ENCODE data around the gene CCDC116.
"Not testable (repeated sequence)": the region's sequence is repeated elsewhere in the genome, so short reads cannot be mapped to it uniquely, and the experiment has no call there.

The CCDC116 gene

DNA sequence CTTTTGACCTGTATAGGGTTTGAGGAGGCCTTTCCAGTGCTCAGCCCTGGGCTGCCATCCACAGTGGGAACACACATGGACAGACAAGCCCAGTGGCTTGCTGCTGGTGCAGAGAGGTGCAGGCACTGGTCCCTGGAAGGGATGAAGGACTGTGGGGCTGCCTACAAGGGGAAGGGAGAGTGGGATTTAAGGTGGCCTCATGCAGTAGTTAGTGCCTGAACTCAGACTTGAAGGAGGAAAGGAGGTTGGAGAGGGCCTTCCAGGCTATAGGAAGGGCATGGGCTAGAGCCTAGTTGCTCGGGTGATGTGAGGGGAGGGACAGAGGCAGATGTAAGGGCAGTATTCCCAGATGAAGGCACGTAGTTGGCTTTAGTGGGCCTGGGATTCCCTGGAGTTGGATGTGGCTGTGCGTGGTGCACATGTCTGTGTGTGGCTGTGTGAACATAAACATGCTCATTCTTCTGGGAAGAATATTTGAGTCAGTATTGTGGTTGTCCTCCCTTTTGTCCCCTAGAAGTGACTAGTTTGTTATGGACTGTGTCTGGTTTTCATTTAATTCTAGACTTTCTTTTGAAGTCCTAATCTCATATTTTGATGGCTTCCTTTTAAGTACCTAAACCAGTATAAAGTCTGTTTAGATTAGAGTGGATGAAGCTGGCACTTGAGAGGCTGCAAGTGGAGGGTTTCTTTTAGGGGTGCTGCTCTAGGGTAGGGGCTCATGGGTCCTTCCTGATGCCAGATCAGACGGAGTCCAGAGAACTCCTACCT, 21.2 kb upstream of the CCDC116 start:
- DNase-seq: no peak

DNA sequence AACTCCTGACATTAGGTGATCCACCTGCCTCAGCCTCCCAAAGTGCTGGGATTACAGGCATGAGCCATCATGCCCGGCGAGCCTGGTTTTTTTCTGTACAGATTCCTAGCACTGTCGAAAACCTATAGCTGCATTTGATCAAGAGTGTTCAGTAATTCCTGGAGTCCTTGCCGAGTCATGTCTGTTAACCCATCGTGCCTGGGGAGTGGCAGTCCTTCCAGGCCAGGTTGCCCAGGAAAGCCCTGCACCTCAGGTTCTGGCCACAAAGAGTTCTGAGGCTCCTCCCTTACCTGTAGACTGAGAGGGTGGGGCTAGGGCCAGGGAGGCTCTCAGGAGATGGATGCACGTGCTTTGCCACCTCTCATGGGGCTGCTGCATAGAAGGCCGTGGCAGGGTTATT, 19.7 kb upstream of the CCDC116 start:
- DNase-seq: no peak

DNA sequence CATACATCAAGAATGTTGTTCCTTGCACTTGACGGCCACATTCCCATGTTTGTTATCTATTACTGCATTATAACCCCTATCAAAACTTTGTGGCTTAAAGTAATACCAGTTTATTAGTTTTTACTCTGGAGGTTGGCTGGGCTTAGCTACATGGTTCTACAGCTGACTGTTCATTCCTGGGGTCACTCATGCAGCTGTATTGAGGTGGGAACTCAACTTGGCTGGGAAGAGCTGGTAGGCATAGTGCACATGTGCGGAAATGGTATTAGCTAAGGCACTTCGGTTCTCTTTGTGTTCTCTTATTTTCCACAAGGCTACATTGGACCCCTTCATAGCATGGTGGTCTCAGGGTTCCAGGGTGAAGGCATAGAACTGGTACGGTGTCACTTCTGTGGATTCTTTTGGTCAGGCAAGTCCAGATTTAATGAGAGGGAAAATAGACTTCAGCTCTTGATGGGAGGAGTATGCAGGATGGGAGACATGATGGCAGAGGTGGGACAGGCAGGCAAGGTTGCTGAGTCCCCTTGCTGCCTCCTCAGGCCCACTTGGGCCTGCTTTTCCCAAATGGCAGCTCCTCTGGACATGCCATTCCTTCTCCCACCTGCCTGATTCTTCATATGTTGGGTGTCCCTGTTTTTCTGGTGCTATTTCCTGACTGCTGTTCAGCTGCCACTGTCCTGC, 18.9 kb upstream of the CCDC116 start:
- no peak for DNase-seq

DNA sequence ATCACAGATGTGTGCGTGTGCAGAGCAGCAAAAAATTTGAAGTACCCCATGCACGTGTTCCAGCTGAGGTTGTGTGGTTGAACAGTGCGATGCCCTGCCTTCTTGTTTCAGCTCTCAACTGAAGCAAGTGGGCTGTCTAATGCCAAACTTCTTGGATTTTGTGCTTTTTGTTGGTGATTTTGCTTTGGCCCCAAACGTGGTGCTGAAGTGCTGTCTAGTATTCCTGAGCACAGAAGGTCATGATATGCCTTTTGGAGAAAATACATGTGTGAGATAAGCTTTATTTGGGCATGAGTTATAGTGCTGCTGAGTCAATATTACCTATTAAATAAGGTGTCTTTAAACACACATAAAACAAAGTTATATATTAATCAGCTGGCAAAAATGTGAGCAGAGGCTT, 16.8 kb upstream of the CCDC116 start:
- no peak for DNase-seq

DNA sequence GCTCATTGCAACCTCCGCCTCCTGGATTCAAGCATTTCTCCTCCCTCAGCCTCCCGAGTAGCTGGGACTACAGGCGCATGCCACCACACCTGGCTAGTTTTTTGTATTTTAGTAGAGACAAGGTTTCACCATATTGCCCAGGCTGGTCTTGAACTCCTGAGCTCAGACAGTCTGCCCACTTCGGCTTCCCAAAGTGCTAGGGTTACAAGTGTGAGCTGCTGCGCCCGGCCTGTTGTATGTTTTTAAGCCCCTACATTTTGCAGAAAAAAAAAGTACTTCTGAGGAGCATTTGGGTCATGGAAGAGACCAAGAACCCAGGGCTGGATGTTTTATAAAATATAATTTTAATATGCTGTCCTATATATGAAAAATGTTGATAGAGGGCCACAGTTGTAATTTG, 15.2 kb upstream of the CCDC116 start:
- not testable (repeated sequence) for DNase-seq

DNA sequence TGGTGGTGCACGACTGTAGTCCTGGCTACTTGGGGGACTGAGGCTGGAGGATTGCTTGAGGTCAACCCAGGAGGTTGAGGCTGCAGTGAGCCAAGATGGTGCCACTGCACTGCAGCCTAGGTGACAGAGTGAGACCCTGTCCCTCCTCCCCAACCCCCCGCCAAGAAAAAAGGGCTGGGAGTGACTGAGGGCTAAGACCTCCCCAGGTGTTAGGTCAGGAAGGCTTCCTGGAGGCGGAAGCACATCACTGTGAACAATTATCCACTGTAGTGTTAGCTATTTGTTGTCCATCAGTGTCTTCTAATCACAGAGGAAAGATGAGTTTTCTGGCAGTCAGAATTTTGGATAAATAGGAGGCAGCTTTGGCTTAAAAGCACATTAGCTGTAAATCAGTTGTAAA, 11.5 kb upstream of the CCDC116 start:
- no peak for DNase-seq

DNA sequence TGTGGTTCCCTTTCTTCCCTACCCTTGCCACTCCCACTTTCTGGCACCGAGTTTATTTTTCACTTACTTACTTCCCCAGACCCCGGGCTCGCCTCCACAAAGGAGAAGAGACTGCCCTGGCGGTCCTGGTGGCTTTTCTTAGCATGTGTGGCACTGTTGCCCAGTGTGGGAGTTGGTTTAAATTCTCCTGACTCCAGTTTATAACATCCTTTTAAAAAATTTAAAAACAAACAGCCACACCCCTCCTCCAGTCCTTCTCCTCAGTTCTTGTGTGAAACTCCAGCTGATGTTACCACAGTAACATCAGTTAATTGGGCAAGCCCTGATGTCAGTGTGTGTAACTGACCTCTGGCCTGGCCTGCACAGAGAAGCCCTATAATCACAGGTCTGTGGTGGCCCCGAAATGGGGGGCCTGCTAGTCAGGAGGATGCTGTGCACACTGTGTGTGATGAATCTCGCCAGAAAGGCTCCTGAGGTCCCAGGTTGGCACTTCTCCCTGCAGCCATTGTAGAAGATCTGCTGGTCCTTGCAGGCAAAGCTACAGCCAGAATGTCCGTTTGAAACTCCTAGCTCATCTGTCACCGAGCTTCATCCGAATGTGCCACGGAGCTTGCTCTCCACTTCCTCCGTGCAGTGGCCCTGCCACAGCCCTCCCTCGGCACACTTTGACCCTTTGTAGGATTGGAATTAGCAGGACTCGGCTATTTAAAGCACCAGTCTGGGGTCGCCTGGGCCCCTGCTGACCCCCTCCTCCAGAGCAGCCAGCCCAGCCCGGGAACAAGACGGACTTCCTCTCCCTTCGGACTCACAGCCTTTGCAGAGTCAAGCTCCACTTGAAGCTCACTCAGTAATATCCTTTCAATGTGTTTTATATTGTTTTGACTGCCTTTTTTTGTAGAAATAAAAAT, 10.3 kb upstream of the CCDC116 start:
- DNase-seq: no peak

DNA sequence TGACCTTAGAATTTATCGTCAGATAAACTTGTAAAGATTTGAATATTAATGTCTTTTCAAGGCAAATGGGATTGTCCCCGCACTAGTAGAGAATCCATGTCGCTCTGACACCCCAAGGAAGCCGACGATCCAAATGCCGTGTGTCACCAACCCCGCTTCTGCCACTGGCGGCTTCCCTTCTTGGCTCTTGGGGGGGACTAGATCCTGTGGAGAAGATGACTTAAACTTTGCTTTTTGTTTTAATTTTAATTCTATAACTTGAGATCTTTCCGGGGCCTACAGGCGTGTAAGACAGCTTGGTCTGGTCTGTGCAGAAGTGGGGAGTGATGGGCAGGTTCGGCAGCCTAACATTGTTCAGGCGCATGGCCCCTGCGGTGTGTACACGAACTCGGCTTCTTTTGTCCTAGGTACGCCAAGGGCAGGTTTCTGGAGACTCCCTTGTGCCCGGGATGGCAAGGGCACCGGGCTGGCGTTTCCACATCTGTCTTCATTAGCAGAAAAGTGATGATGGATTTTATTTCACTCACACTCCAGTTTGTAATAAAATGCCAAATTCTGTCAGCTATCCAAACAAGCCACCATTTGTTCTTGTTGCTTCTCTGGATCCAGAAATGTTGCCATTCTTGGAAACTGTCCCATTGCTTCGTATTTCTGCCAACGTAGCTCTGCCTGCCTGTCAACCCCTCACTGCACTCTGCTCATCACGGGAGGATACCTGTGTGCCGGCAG, 9.5 kb upstream of the CCDC116 start:
- DNase-seq: no peak

DNA sequence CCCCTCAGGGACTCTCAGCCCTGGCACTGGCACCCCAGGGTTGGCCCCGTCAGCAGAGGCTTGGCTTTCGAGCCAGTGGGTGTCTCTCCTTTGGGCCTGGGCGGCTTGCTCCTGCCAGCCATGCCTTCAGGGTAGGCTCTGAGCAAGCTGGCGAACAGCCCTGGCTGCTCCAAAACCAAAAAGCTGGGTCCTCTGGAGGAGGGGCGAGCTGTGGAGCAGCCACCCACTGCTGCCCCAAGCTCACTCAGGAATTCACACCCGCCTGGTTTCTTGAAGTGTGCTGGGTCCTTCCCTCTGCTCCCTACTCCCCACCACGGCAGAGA, 9.0 kb upstream of the CCDC116 start:
- no peak for DNase-seq

DNA sequence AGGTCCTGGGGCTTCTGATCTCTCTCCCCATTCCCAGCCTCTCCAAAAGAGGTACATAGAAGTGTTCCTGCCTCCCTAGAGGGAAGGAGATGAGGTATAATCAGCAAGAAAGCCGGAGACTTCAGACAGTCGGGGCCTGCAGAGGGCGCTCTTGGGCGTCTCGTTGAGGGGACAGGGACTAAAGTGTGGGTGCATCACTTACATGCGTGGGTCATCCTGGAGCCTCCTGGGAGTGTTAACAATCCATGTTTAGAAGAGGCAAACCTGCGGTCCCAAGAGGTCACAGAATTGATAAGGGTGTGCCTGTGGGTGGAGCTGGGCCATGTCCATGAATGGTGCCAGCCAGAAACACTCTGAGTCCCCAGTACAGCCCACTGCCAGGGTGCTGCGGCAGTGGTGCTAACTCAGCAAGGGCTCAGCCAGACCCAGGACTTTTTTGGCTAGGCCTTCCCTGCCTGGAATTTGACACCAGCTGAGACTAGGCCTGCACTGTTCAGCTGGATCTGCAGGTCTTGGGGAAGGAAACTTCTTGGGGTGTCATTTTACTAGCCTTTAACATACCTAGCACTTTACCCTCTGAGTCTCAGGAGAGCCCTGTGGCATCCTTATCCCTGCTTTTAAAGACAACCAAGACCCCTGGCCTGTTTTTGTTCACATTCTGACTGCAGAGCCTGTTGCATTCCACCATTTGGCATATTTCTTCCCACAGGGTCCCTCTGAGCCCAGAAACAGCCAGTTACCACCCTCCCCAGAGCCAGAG, 8.3 kb upstream of the CCDC116 start:
- DNase-seq: no peak

DNA sequence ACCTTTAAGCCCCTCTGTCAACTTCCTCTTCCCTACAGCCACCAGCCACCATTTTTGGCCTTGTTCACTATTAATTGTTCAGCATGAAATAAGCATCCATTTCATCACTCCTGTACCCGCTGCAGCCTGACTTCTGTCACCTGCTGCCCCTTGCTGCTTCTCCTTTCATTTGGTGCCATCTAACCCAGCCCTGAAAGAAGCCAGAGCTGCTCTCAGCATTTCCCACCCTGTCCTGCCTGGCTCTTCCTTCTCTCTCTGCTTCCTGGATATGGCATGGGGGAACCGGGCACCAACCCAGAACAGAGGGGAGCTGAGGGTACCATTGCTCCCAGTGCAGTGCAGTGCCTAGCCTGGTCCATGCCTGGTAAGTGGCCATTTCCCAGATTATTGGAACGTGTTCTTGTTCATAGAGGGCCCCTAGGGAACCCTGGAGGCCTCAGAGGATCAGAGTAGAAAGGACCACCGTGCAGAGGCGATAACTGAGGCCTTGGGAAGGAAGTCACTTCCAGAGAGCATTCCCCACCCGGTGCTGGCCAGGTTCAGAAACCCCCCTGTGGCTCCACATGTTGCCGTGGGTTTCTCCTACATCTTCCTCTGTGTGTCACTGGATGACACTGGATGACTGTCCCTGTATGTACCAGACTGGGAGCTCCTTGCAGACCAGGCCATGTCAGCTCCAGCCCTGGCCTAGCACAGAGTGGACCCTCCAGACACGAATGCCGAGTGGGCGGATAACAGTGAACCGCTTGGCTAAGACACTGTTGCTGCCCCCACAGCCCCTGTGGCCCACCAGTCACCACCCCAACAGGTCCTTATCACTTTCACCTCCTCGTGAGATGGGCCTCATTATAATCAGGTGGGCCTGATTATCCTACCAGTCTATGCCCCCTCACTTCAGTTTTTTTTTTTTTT, 7.4 kb upstream of the CCDC116 start:
- no peak for DNase-seq

DNA sequence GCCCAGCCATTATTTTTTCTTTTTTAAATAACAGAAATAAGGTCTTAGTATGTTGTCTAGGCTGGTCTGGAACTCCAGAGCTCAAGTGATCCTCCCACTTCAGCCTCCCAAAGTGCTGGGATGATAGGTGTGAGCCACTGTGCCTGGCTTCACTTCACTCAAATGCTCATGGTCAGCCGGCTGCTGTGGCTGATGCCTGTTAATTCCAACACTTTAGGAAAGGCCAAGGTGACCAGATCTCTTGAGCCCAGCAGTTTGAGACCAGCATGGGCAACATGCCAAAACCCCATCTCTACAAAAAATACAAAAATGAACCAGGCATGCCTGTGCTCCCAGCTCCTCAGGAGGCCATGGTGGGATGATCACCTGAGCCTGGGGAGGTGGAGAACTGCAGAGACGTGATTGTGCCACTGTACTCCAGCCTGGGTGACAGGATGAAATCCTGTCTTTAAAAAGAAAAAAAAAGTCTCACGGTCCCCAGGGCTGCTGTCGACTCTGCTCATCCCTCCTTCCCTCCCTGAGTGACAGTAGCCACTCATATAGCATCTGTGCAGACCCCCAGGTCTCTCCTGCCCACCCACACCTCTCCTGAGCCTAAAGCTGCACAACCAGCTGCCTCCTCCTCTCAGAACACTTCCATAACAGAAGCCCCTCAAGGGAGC, 6.4 kb upstream of the CCDC116 start:
- no peak for DNase-seq

DNA sequence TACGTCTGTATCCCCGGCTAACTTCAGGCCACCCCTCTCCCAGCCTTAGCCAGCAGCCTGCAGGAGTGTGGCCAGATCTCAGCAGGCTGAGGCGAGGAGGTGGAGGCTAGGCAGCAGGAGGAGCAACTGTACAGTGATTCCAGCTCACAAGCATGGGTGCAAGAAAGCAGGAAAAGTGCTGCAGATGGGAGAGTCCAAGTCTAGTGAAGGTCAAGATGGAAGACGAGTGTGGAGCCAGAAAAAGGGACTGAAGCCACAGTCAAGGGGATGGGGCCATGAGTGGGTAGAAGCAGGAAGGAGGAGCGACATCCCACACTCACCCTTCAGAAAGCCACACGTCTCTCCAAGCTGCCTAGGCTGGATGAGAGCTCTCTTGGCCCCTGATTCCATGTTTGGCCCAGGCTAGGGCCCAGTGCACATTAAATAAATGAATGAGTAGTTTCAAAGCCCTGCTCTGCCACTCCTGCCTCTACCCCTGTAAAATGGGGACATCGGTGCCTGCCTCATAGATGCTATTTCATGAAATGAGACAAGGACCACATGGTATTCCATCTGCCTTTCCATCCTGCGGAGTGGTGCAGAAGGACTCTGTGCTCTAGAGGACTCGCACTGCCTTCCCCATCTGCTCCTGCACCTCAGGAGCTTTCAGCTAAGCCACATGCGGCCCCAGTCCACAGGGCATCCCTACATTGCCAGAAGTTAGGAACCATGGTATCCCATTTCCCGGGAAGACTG, 5.7 kb upstream of the CCDC116 start:
- DNase-seq: no peak

DNA sequence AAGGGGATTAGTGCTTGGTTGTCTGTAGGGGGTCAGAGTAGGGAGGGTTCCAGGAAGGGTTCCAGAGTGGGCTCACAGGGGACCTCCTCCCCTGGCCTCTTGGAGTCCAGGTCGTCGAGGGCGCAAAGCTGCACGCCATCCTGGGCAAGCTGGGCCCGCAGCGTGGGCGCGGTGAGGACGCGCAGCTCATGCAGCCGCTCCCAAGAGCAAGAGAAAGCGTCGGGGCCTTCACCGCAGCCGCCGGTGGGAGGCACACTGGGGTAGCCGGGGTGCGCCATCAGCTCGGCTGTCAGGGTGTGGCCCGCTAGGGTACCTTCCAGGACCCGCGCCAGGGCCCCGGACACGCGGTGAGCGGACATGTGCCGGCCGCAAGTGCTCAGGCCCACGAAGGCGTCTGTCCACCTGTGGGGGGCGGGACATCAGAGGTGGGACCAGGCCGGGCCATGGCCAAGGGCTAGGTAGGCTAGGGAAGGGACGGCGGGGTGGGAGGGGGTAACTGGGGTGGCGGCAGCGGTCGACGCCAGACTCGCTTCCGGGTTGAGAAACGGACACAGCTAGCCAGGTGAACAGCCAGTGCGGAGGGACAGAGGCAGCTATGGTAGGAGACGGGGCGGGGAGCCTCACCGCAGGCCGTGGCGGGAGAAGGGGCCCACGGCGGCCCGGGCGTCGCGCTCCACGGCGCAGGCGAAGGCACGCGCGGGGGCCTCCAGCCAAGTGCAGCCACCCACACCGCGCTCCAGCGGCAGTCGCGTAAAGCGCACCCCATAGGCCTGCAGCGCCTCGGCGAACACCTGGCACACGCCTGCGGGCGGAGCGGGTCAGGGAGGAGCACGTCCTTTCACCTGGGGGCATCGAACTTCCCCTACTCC, 3.9 kb upstream of the CCDC116 start:
- no peak for DNase-seq

DNA sequence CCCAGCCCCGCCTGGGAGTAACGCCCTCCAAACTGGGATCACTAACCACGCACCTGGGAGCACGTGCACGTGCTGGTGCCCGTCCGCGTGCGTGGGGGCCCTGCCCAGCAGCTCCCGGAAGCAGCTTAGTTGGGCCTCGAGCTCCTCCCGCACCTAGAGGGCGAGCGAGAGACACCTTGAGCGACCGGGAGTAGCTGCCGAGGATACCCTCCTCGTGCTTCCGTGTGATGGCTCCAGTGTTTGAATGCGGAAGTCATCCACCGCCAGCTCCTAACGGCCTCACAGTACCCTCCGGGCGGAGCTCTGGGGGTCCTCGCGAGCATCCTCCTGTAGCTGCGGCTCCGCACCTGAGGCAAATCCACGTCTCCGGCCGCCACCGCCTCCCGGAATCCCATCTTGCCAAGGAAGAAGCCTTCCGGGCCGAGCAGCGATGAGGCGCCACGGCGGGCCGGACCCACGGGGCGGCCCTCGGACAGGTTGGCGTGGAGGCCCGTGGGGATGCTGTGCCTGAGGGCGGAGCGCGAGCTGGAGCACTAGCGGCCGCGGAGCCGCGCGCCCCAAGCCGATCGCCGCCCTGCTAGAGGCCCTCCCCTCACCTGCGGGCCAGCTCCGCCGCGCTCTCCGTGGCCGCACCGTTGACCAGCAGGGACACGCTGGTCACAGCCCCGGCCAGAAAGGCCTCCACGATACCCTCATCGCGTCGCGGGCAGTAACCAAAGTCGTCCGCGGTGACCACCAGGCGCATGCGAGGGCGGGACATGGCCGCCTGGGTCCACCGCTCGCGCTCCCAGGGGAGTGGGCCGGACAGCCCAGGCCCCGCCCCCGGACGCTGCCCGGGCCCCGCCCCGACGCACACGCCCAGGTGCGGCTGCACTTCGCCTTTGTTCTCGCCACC, 3.1 kb upstream of the CCDC116 start, which contains the start of gene YDJC:
YDJC (minus strand) TSS at position 768 of the 895 bp plus-strand sequence; CDS start at position 760, 8 bp downstream.
- peak; percentile 79 for DNase-seq

DNA sequence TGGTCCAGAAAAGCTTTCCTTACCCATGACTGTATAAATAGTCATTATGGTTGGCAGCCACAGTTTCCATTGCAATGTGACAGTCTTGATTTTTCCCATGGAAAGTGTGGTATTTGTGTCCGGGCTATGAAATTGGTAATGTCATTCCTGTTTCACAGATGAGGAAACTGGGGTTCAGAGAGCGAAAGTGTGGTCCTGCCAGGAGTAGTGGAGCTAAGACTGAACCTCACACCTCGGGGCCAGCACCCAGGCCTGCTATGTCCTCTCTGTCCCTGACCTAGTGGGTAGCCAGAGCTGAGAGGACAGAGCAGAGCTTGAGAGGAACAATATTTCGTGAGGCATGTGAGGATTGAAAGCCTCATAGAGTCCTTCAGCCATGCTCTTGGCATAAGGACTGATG, 1.5 kb upstream of the CCDC116 start:
- DNase-seq: no peak

DNA sequence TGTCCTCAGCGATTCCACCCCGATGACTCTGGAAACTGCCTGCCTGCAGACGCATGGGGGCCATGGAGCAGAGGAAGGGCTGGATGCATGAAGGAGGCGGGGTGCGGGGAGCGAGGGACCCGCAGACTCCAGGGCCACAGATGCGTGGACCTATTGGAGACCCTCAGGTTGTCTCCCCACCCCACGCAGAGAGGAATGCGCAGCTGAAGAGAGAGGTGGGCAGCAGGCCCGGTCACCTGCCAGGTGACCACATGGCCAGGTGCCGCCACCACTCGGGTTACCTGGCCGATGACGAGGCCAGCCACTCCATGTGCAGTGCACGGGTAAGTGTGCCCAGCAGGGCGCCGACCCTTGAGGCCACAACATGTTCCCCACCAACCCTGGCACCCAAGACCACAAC, 371 bp downstream of the CCDC116 start:
- no peak for DNase-seq

DNA sequence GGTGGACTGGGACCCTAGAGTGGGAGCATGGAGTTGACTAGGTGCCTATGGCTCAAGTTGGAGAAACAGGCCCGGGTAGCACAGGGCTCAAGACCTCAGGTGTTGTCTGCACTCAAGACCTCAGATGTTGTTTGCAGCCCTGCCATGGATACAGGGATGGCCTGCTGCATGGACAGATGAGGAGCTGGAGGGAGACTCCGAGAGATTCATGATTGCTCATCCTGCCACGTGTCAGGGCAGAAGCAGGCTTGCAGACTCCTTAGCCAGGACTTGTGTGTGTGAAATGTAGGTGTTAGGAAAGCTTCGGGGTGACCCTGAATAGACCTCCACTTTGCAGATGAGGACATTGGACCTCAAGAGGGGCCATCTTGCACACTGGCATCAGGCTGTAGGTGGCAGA, 921 bp downstream of the CCDC116 start:
- DNase-seq: no peak
